Measurements from ENCODE around the gene EFCAB10.
A peak's percentile ranks its signal among the peaks of the same experiment; 100 is the strongest.
"Not testable (repeated sequence)": the region's sequence is repeated elsewhere in the genome, so short reads cannot be mapped to it uniquely, and the experiment has no call there.

The EFCAB10 gene

GRCh38 chr7:105527737-105528136 is 53.6 kb downstream of the EFCAB10 start:
- not testable (repeated sequence) for DNase-seq

- no peak for DNase-seq
Observed at GRCh38 chr7:105524840-105525239, 56.5 kb downstream of the EFCAB10 start.

- DNase-seq, result not testable (repeated sequence)
Observed at GRCh38 chr7:105524423-105524822, 56.9 kb downstream of the EFCAB10 start.

GRCh38 chr7:105521717-105522463 is 59.4 kb downstream of the EFCAB10 start, which contains the start of gene PUS7:
TSS of gene PUS7 (minus strand) at chr7:105522271. CDS start at chr7:105508512, 13,759 bp downstream.
- peak; percentile 85 to 97 for DNase-seq

GRCh38 chr7:105521027-105521716 is 60.1 kb downstream of the EFCAB10 start:
- peak; percentile 88 to 94 for DNase-seq

GRCh38 chr7:105520620-105521019 is 60.7 kb downstream of the EFCAB10 start:
- DNase-seq, result not testable (repeated sequence)

GRCh38 chr7:105519353-105519752 is 61.9 kb downstream of the EFCAB10 start:
- DNase-seq, result peak in 1 of 2 experiments; percentile 19

GRCh38 chr7:105515610-105516009 is 65.7 kb downstream of the EFCAB10 start:
- not testable (repeated sequence) for DNase-seq

Measured in NCI-H526 (cell line).